H1 (cell line): ENCODE measurements around the gene DSP. TPM values are rescaled to one million over a fixed set of nuclear protein-coding genes. Genes with fewer than 3 reads are reported as not detected.

Experiments used
- CTCF ChIA-PET: fragments of 300-600 bp; sonication (Branson Sonifier 250); formaldehyde crosslinking; loops from one replicate; lab custom pipeline; 2021; ENCODE audit not compliant: partially characterized antibody; lab: Charles Lee
- POLR2A ChIA-PET: fragments of 300-600 bp; sonication (Branson Sonifier 250); formaldehyde crosslinking; loops from one replicate; lab custom pipeline; 2021; ENCODE audit warnings: inconsistent platforms; ENCODE audit not compliant: partially characterized antibody; lab: Charles Lee
- DNase-seq, 2 experiments: peaks; one replicate each; pipeline versions ENCODE4 v3.0.0 to v3.0.0-alpha.2; 2010 to 2022; ENCODE audit warnings: low spot score in 2 of 2, low read depth in 1 of 2, mixed read lengths in 1 of 2
- FAIRE-seq: peaks from 2 replicates; lab custom pipeline; 2011; peaks lifted over from hg19 to GRCh38; lab: Jason Lieb, UNC
- H2AFZ ChIP-seq: 2 replicates; pipeline ENCODE4 v1.8.1; 2012; ENCODE audit warnings: low read length, inconsistent platforms
- H2AK5ac ChIP-seq: 2 replicates; pipeline ENCODE4 v1.6.1; 2013; ENCODE audit warnings: low read depth, low read length
- H2BK120ac ChIP-seq: replicated peaks from 2 replicates; pipeline ENCODE3; 2013; ENCODE audit warnings: low read depth, low read length, inconsistent platforms
- H2BK12ac ChIP-seq: 2 replicates; pipeline ENCODE4 v1.6.1; 2013; ENCODE audit warnings: low read depth, low read length
- H2BK15ac ChIP-seq: 2 replicates; pipeline ENCODE4 v1.6.1; 2013; ENCODE audit warnings: low read length
- H2BK20ac ChIP-seq: 2 replicates; pipeline ENCODE4 v1.6.1; 2013; ENCODE audit warnings: low read length
- H2BK5ac ChIP-seq: 2 replicates; pipeline ENCODE4 v1.6.1; 2013; ENCODE audit warnings: low read depth, low read length
- H3K14ac ChIP-seq: 2 replicates; pipeline ENCODE4 v1.6.1; 2013; ENCODE audit warnings: inconsistent platforms; ENCODE audit not compliant: insufficient read length
- H3K18ac ChIP-seq: 2 replicates; pipeline ENCODE4 v1.6.1; 2013; ENCODE audit warnings: low read length; ENCODE audit errors: extremely low read depth
- H3K23ac ChIP-seq: 2 replicates; pipeline ENCODE4 v1.6.1; 2013; ENCODE audit warnings: inconsistent platforms; ENCODE audit not compliant: insufficient read length
- H3K23me2 ChIP-seq: 2 replicates; pipeline ENCODE4 v1.6.1; 2013; ENCODE audit warnings: low read depth, low read length
- H3K27ac ChIP-seq: 2 replicates; pipeline ENCODE4 v1.6.1; 2011; ENCODE audit warnings: low read depth, low read length, inconsistent platforms
- H3K27me3 ChIP-seq, 4 experiments: replicated peaks in 1 of 4; 1 replicate in 1 of 4; 2 replicates in 3 of 4; pipeline versions ENCODE4 v1.6.1 to v1.8.1; 2011 to 2013; ENCODE audit warnings: low read length in 3 of 4, mild to moderate bottlenecking in 3 of 4, inconsistent platforms in 2 of 4, mixed read lengths in 2 of 4, moderate library complexity in 1 of 4; ENCODE audit not compliant: control insufficient read depth in 3 of 4, insufficient read depth in 3 of 4; ENCODE audit errors: extremely low read depth in 1 of 4
- H3K36me3 ChIP-seq, 4 experiments: 2 replicates each; pipeline versions ENCODE4 v1.6.1 to v1.8.1; 2011 to 2013; ENCODE audit warnings: mild to moderate bottlenecking in 4 of 4, low read length in 3 of 4, moderate library complexity in 2 of 4, control low read depth in 1 of 4, inconsistent platforms in 1 of 4; ENCODE audit not compliant: insufficient read depth in 4 of 4, control insufficient read depth in 2 of 4
- H3K4ac ChIP-seq: replicated peaks from 2 replicates; pipeline ENCODE3; 2013; ENCODE audit warnings: low read length, low read depth, mixed read lengths, inconsistent platforms; ENCODE audit not compliant: insufficient read length
- H3K4me1 ChIP-seq, 4 experiments: replicated peaks in 1 of 4; 1 replicate in 1 of 4; 2 replicates in 3 of 4; pipeline versions ENCODE4 v1.6.1 to v1.8.1; 2011 to 2013; ENCODE audit warnings: low read length in 3 of 4, inconsistent platforms in 2 of 4, mixed read lengths in 1 of 4; ENCODE audit not compliant: insufficient read depth in 4 of 4, control insufficient read depth in 3 of 4
- H3K4me2 ChIP-seq, 2 experiments: 2 replicates each; pipeline versions ENCODE4 v1.6.1 to v1.8.1; 2011 to 2013; ENCODE audit warnings: low read depth in 2 of 2, low read length in 2 of 2, control low read depth in 1 of 2, inconsistent platforms in 1 of 2, mild to moderate bottlenecking in 1 of 2; ENCODE audit not compliant: insufficient read depth in 1 of 2
- H3K4me3 ChIP-seq, 4 experiments: fragments of 200-600, 300-600 bp in 1 of 4; sonication (generic), shearing (Covaris generic), sonication (Bioruptor Twin) in 1 of 4; 2 replicates each; pipeline versions ENCODE4 v1.5.1 to v1.8.1; 2011 to 2016; ENCODE audit warnings: low read length in 4 of 4, low read depth in 3 of 4, control low read depth in 2 of 4, inconsistent platforms in 2 of 4, mild to moderate bottlenecking in 2 of 4, mixed read lengths in 1 of 4, moderate library complexity in 1 of 4; ENCODE audit not compliant: insufficient read depth in 2 of 4; ENCODE audit errors: extremely low read depth in 1 of 4
- H3K56ac ChIP-seq: replicated peaks from 2 replicates; pipeline ENCODE3; 2013; ENCODE audit warnings: low read depth, mild to moderate bottlenecking, mixed read lengths, low read length, inconsistent platforms; ENCODE audit not compliant: insufficient read length
- H3K79me1 ChIP-seq: 2 replicates; pipeline ENCODE4 v1.6.1; 2013; ENCODE audit warnings: low read depth, low read length, control low read depth
- H3K79me2 ChIP-seq, 2 experiments: 2 replicates each; pipeline versions ENCODE4 v1.6.1 to v1.8.1; 2012 to 2013; ENCODE audit warnings: low read length in 2 of 2, mild to moderate bottlenecking in 2 of 2, inconsistent platforms in 1 of 2; ENCODE audit not compliant: insufficient read depth in 2 of 2, control insufficient read depth in 1 of 2
- H3K9ac ChIP-seq, 4 experiments: replicated peaks in 1 of 4; 1 replicate in 1 of 4; 2 replicates in 3 of 4; pipeline versions ENCODE4 v1.6.1 to v1.8.1; 2011 to 2013; ENCODE audit warnings: low read depth in 3 of 4, low read length in 3 of 4, control low read depth in 2 of 4, mild to moderate bottlenecking in 2 of 4, moderate library complexity in 2 of 4, inconsistent platforms in 1 of 4; ENCODE audit errors: extremely low read depth in 1 of 4
- H3K9me3 ChIP-seq, 2 experiments: 2 replicates each; pipeline versions ENCODE4 v1.6.1 to v1.8.1; 2012 to 2013; ENCODE audit warnings: mild to moderate bottlenecking in 2 of 2, moderate library complexity in 2 of 2, control low read depth in 1 of 2, inconsistent platforms in 1 of 2, low read depth in 1 of 2, low read length in 1 of 2, mixed read lengths in 1 of 2; ENCODE audit not compliant: insufficient read depth in 2 of 2
- H4K20me1 ChIP-seq, 2 experiments: replicated peaks in 1 of 2; 2 replicates each; pipeline versions ENCODE3 to v1.8.1; 2011 to 2013; ENCODE audit warnings: inconsistent platforms in 2 of 2, low read length in 2 of 2, mild to moderate bottlenecking in 1 of 2; ENCODE audit not compliant: insufficient read depth in 2 of 2, control insufficient read depth in 1 of 2
- H4K5ac ChIP-seq: 2 replicates; pipeline ENCODE4 v1.6.1; 2013; ENCODE audit warnings: low read length, low read depth, mixed read lengths, inconsistent platforms; ENCODE audit not compliant: insufficient read length
- H4K8ac ChIP-seq: 2 replicates; pipeline ENCODE4 v1.8.0; 2013; ENCODE audit warnings: mild to moderate bottlenecking, moderate library complexity, low read length, inconsistent platforms; ENCODE audit not compliant: insufficient read depth; ENCODE audit errors: extremely low read depth
- H4K91ac ChIP-seq: replicated peaks from 2 replicates; pipeline ENCODE3; 2013; ENCODE audit warnings: low read length, mixed read lengths, inconsistent platforms; ENCODE audit not compliant: insufficient read length
- CTBP2 ChIP-seq: IDR thresholded peaks from 2 replicates; pipeline ENCODE4 v1.7.0; 2011; ENCODE audit warnings: borderline replicate concordance, mild to moderate bottlenecking, moderate library complexity, mixed read lengths, low read length; ENCODE audit not compliant: insufficient read depth, insufficient read length
- EGR1 ChIP-seq: IDR thresholded peaks from 2 replicates; pipeline ENCODE4 v1.6.1; 2011; ENCODE audit warnings: low read depth, low read length, borderline replicate concordance
- GABPA ChIP-seq: IDR thresholded peaks from 2 replicates; pipeline ENCODE4 v1.6.1; 2011; ENCODE audit warnings: mild to moderate bottlenecking, low read length, moderate library complexity, borderline replicate concordance; ENCODE audit not compliant: insufficient read depth
- HDAC6 ChIP-seq: IDR thresholded peaks from one replicate; pipeline ENCODE4 v1.7.1; 2012; ENCODE audit warnings: low read depth, mild to moderate bottlenecking, inconsistent platforms, low read length, moderate library complexity
- KDM4A ChIP-seq: IDR thresholded peaks from one replicate; pipeline ENCODE4 v1.7.1; 2012; ENCODE audit warnings: low read depth, mild to moderate bottlenecking, moderate library complexity, low read length, inconsistent platforms; ENCODE audit not compliant: severe bottlenecking
- SAP30 ChIP-seq: fragments of 300-600 bp; sonication (generic); IDR thresholded peaks from 2 replicates; pipeline ENCODE4 v1.7.1; 2012; ENCODE audit warnings: low read length, moderate library complexity, mild to moderate bottlenecking, inconsistent platforms; ENCODE audit not compliant: insufficient read depth, insufficient replicate concordance
- SRF ChIP-seq: IDR thresholded peaks from 2 replicates; pipeline ENCODE4 v1.6.1; 2011; ENCODE audit warnings: mild to moderate bottlenecking, low read depth, low read length, moderate library complexity
- SUZ12 ChIP-seq: fragments of 200-600 bp; sonication (generic); IDR thresholded peaks from 2 replicates; pipeline ENCODE4 v1.6.1; 2012; ENCODE audit warnings: mild to moderate bottlenecking, inconsistent platforms, low read length, moderate library complexity, mixed read lengths
- WGBS, 2 experiments: shearing (Covaris generic) in 1 of 2; methylation state at CpG; one replicate each; pipeline versions ENCODE4 v1.1.6 to v1.1.7; 2013 to 2015; ENCODE audit warnings: low lambda C conversion rate in 2 of 2, mixed read lengths in 2 of 2, inconsistent platforms in 1 of 2, low coverage in 1 of 2, missing lambda C conversion rate in 1 of 2; ENCODE audit not compliant: insufficient replicate concordance in 2 of 2, insufficient coverage in 1 of 2, insufficient read length in 1 of 2; ENCODE audit errors: extremely low coverage in 1 of 2, missing lambda C conversion rate in 1 of 2; 5-methylcytosine and 5-hydroxymethylcytosine counted together
- polyA plus RNA-seq, 7 experiments: library from polyadenylated mRNA; depleted of rRNA in 3 of 7; stranded (reverse) in 5 of 7; unstranded in 2 of 7; fragments of >200 nt in 5 of 7; fragments of 200-250 nt in 2 of 7; gene quantifications; 1 replicate in 5 of 7; 2 replicates in 1 of 7; 4 replicates in 1 of 7; pipeline versions ENCODE4 v1.2.1 to v1.2.3, GENCODE V29; 2011 to 2013; ENCODE audit warnings: missing spikeins in 2 of 7, mixed read lengths in 2 of 7
- total RNA-seq: library from RNA; stranded (reverse); fragmentation: NEBNext Ultra II Directional; extraction: Animal tissue kit (Norgen Biotek cat#: 25700); gene quantifications from 2 replicates; pipeline ENCODE4 v1.2.1, GENCODE V29; 2021

The DSP gene
- total and polyA plus RNA-seq, 2 of the 8 experiments (the other 6 are each of a cell fraction or from before 2014, with no cell fraction given) = 14.3 to 48.5 TPM

DNA sequence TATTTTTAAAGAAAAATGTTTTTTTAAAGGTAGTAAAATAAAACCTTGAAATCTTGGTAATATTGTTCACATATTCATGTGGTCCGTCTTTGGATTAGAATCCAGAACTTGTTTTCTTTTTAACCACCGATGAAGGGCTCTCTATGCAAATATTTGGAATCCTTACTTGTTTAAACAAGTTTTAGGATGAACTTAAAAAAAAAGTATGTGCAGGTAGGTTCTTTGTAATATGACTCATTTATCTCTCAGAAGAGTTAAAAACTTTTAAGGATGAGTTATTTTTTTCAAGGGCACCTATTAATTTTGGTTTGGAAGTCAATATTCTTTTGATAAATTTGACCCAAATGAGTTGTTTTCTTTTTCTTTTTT, 8.9 kb downstream of the DSP start:
- peaks cover 5 to 10% (median 7%) of the 10 kb centered on the region in 4 experiments for H3K4me1 ChIP-seq
- no peak overlapping the region for H3K23ac ChIP-seq
- H2BK15ac ChIP-seq = no peak overlapping the region
- no peak overlapping the region for H3K4me2 ChIP-seq
- no peak overlapping the region for H2BK5ac ChIP-seq
- no peak overlapping the region for H2BK20ac ChIP-seq
- no peaks in the 10 kb centered on the region for H3K9me3 ChIP-seq
- no peak overlapping the region for H3K4ac ChIP-seq
- H3K9ac ChIP-seq = no peak overlapping the region
- H3K4me3 ChIP-seq = no peak overlapping the region
- DNase-seq = no peak
- H3K79me2 ChIP-seq = peaks cover 0 to 54% of the 10 kb centered on the region in 2 experiments; a peak in 2 of 4 replicates
- ChIA-PET CTCF (no interaction called here), POLR2A (no interaction called here)
- H3K79me1 ChIP-seq = no peaks in the 10 kb centered on the region; the same call in none of the 2 replicates
- H3K27ac ChIP-seq = no peak overlapping the region
- no peaks in the 10 kb centered on the region for H3K27me3 ChIP-seq
- H4K91ac ChIP-seq = no peak overlapping the region
- no peak overlapping the region for H3K56ac ChIP-seq
- H4K8ac ChIP-seq = no peak overlapping the region
- H3K14ac ChIP-seq = no peak overlapping the region
- no peak overlapping the region for H4K5ac ChIP-seq
- 93% methylated on average over 2 of the region's 2 CpGs; no CpG with 5 or more reads in 1 of the 2 experiments for WGBS, 2 experiments
- H3K36me3 ChIP-seq = no peaks in the 10 kb centered on the region
- H4K20me1 ChIP-seq = peaks cover 0 to 2% of the 10 kb centered on the region in 2 experiments
- H2BK12ac ChIP-seq = no peak overlapping the region
- H3K18ac ChIP-seq = no peak overlapping the region
- no peak for FAIRE-seq
- H2AFZ ChIP-seq = no peak overlapping the region
- H2BK120ac ChIP-seq = no peak overlapping the region
- H2AK5ac ChIP-seq = no peak overlapping the region
- H3K23me2 ChIP-seq = no peaks in the 10 kb centered on the region
- no peak for TF ChIP-seq GABPA
- TF ChIP-seq HDAC6 = no peak
- no peak for TF ChIP-seq SRF
- no peak for TF ChIP-seq SUZ12
- TF ChIP-seq KDM4A = no peak
- TF ChIP-seq EGR1 = no peak
- TF ChIP-seq CTBP2 = no peak
- no peak for TF ChIP-seq SAP30
